Thyroid gland (tissue), 4 donors: Measurements from ENCODE around the gene EFNA1.

ENCODE experiments used
- POLR2A ChIP-seq, 2 donors: fragments of 450-650 bp; IDR thresholded peaks; one replicate each; pipeline ENCODE4 v1.6.1; 2017; ENCODE audit warnings: antibody characterized with exemption in 2 of 2, mild to moderate bottlenecking in 2 of 2, moderate library complexity in 1 of 2
- TF ChIP-seq, protein P1 (sequence below), 6 experiments: fragments of 200-600 bp in 3 of 6; fragments of 450-650 bp in 3 of 6; sonication (generic) in 3 of 6; IDR thresholded peaks; one replicate each; pipeline ENCODE4 v1.5.1; 2016 to 2019; ENCODE audit warnings: antibody characterized with exemption in 6 of 6, mild to moderate bottlenecking in 2 of 6, inconsistent platforms in 1 of 6, moderate library complexity in 1 of 6

GRCh38 chr1:155116113-155116764 is 11.4 kb upstream of the EFNA1 start:
- TF ChIP-seq, protein P1, sequence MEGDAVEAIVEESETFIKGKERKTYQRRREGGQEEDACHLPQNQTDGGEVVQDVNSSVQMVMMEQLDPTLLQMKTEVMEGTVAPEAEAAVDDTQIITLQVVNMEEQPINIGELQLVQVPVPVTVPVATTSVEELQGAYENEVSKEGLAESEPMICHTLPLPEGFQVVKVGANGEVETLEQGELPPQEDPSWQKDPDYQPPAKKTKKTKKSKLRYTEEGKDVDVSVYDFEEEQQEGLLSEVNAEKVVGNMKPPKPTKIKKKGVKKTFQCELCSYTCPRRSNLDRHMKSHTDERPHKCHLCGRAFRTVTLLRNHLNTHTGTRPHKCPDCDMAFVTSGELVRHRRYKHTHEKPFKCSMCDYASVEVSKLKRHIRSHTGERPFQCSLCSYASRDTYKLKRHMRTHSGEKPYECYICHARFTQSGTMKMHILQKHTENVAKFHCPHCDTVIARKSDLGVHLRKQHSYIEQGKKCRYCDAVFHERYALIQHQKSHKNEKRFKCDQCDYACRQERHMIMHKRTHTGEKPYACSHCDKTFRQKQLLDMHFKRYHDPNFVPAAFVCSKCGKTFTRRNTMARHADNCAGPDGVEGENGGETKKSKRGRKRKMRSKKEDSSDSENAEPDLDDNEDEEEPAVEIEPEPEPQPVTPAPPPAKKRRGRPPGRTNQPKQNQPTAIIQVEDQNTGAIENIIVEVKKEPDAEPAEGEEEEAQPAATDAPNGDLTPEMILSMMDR (IDR thresholded peaks at IDR 0.05): no peak
- no peak for TF ChIP-seq POLR2A (IDR thresholded peaks at IDR 0.05)
